22Rv1 (cell line): Measurements from ENCODE around the gene MTCH1.

ENCODE experiments used
- H3K27ac ChIP-seq: fragments of 450-650 bp; 2 replicates; pipeline ENCODE4 v1.5.1; 2017
- ZFX ChIP-seq: fragments of 450-650 bp; IDR thresholded peaks from 2 replicates; pipeline ENCODE4 v1.6.1; 2017; ENCODE audit warnings: antibody characterized with exemption, borderline replicate concordance
- TF ChIP-seq, protein P1 (sequence below): fragments of 450-650 bp; IDR thresholded peaks from 2 replicates; pipeline ENCODE4 v1.5.1; 2017; ENCODE audit warnings: mild to moderate bottlenecking

The MTCH1 gene

DNA sequence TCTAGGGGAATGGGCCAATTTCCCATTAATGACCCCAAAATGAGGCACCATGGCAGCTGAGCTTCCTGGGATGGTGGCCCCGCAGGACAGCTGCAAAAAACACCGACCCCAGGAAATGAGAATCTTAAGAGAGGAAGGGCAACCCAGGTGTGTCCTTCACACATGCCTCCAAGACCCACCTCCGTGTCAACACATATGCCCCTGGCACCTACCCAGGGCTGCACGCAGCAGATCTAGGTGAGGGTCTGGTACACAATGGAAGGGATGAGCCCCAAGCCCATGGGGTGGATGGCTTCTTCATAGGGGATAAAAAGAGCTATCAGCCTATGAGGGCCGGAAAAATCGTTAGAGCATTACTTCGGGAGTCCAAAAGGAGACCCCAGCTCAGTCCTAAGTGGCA is 9.5 kb downstream of the MTCH1 start:
- TF ChIP-seq ZFX: no peak
- TF ChIP-seq, protein P1, sequence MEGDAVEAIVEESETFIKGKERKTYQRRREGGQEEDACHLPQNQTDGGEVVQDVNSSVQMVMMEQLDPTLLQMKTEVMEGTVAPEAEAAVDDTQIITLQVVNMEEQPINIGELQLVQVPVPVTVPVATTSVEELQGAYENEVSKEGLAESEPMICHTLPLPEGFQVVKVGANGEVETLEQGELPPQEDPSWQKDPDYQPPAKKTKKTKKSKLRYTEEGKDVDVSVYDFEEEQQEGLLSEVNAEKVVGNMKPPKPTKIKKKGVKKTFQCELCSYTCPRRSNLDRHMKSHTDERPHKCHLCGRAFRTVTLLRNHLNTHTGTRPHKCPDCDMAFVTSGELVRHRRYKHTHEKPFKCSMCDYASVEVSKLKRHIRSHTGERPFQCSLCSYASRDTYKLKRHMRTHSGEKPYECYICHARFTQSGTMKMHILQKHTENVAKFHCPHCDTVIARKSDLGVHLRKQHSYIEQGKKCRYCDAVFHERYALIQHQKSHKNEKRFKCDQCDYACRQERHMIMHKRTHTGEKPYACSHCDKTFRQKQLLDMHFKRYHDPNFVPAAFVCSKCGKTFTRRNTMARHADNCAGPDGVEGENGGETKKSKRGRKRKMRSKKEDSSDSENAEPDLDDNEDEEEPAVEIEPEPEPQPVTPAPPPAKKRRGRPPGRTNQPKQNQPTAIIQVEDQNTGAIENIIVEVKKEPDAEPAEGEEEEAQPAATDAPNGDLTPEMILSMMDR: no peak
- no peak overlapping the region for H3K27ac ChIP-seq

DNA sequence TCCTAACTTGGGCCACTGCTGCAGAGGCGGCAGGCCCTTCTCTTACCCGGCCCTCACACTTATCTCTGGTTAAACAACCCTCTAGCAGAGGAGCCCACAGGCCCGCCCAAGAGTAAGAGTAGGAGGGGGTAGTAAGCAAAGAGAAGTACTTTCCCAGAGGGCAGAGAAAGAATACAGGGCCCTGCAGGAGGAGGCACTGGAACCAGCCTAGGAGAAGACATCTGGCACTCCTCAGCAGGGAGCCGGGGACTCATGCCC is 10.1 kb downstream of the MTCH1 start:
- H3K27ac ChIP-seq: no peak overlapping the region
- TF ChIP-seq, protein P1: no peak
- no peak for TF ChIP-seq ZFX

DNA sequence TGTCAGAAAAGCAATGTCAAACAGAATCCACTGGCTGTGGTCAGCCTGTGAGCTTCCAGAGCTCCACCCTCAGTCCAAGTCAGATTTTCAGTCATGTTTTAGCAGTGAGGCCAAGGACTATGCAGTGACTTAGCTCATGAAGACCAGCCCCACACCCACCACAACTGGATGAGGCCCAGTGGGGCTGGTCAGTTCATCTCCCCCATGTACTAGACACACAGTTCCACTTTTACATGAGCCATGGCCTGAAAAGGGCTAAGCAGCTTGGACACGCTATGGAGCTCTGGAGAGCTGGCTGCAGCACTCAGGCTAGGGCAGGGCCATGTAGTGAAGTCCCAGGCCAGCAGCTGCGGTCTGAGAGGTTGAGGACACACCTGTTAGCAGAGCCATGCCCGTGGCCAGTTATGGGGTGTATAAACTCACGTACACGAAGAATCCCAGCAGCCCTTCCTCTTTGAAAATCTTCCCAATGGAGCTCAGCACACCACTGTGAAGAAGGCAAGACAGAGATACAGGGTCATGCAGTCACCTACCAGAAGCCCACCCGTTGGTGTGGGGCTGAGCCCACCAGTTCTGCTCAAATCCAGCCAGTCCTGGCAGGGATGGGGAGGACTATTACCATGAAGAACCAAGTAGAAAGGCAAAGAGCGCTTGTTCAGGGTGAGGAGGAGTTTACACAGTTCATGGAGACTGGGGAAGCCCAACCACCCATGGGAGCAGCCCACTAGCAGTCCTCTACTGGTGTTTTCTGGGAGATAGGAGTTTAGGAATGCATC is 10.6 kb downstream of the MTCH1 start:
- TF ChIP-seq, protein P1: no peak
- no peak for TF ChIP-seq ZFX
- H3K27ac ChIP-seq: no peak overlapping the region

DNA sequence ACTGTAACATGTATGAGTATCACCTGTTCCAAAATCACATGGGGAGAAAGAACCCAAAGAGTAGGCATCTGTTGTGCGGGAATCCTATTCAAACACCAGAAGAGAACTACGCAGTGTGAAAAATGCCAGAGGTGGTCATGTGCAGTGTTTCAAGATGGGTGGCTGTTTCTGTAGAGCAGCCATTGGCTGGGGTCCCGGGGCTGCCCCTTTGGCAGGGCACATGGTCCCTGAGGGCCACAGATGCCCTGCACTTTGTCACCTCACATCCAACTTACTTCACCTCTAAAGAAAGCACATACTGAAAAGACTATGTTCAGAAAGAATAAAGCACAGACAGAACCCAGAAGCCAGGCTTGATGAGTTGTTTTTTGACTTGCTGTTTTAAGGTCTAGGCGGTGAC is 12.3 kb downstream of the MTCH1 start:
- H3K27ac ChIP-seq: no peak overlapping the region
- TF ChIP-seq ZFX: no peak
- TF ChIP-seq, protein P1: no peak

DNA sequence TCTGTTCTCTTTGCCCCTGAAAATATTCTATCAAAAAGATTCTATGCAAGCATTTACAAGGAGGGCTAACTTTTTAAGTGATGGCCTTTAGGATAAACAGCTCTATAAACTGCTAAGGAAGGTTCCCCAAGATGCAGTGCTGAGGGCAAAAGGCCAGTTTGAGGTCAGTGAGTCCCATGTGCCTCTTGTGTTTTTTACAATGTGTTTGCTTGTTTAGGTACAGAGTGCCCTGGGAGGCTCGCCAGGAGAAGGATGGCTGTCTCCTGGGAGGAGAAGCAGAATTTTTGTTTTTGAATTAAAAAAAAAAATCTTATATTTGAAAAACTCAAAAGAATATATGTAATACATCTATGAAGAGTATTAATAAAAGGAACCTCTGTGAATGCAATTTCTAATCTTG is 12.8 kb downstream of the MTCH1 start:
- no peak overlapping the region for H3K27ac ChIP-seq
- no peak for TF ChIP-seq ZFX
- TF ChIP-seq, protein P1: no peak

DNA sequence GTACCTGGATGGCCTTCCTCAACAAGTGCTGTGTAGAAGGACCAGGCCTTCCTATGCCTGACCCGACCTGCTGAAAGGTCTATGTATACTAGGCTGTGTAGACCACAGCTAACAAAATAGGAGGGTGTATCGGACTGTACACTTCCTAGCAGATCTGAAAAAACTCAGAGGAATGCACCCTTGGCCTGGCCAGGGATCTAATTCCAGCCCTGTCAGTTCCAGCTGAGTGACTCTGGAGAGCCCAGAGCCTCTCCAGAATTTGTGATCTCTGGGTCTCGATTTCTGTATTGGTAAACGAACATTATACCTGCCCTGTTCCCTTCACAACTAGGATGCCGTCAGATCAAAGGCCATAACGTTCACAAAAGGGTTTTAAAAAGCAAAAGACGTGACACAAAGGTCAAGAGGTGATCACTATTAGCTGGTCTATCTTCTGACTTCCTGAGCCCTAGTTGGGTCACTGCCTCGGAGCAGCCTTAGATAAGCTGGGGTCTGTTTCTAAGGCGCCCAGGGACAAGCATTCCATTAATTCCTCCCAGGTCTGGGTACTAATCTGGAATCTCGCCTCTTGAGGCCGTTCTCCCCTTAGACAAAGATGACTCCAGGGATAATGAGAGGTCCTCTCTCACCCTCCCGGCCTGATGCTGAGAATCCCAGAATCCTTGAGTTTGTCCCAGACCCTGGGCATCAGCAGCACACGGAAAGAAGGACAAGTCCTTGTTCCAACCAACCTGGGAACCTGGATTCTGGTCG is 13.9 kb downstream of the MTCH1 start:
- TF ChIP-seq ZFX: no peak
- TF ChIP-seq, protein P1: no peak

More for the DNA sequence above, 13.9 kb downstream of the MTCH1 start:
- H3K27ac ChIP-seq: no peak overlapping the region
